GM12874 (cell line): Measurements from ENCODE around the gene CFAP92.

Experiments used
- TF ChIP-seq, protein P1 (sequence below): IDR thresholded peaks from 2 replicates; pipeline ENCODE4 v1.5.1; 2011; ENCODE audit warnings: low read depth, mild to moderate bottlenecking, control low read depth, low read length, moderate library complexity; ENCODE audit not compliant: insufficient read depth

The CFAP92 gene

DNA sequence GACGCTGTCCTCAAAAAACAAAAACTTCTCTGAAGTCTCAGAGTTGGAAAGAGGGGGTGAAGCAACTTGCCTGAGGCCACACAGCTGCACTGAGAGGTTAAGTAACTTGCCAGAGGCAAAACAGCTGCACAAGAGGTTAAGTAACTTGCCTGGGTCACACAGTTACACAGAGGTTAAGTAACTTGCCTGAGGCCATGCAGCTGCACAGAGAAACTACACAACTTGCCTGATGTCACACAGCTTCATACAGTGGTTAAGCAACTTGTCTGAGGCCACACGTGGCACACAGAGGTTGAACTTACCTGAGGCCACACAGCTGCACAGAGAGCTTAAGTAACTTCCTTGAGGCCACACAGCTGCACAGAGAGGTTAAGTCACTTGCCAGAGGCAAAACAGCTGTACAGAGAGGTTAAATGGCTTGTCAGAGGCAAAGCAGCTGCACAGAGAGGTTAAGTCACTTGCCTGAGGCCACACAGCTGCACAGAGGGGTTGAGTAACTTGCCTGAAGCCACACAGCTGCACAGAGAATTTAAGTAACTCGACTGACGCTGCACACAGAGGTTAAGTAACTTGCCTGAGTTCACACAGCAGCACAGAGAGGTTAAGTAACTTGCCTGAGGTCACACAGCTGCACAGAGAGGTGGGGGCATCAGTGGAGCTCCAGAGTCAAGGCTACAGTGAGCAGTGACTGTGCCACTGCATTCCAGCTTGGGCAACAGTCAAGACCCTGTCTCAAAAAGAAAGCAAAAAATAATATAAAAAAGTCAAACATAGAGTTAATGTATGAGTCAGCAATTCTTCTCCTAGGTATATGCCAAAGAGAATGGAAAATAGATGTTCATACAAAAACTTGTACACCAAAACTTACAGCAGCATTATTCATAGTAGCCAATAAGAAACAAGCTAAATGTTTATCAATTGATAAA, 126.4 kb downstream of the CFAP92 start:
- TF ChIP-seq, protein P1, sequence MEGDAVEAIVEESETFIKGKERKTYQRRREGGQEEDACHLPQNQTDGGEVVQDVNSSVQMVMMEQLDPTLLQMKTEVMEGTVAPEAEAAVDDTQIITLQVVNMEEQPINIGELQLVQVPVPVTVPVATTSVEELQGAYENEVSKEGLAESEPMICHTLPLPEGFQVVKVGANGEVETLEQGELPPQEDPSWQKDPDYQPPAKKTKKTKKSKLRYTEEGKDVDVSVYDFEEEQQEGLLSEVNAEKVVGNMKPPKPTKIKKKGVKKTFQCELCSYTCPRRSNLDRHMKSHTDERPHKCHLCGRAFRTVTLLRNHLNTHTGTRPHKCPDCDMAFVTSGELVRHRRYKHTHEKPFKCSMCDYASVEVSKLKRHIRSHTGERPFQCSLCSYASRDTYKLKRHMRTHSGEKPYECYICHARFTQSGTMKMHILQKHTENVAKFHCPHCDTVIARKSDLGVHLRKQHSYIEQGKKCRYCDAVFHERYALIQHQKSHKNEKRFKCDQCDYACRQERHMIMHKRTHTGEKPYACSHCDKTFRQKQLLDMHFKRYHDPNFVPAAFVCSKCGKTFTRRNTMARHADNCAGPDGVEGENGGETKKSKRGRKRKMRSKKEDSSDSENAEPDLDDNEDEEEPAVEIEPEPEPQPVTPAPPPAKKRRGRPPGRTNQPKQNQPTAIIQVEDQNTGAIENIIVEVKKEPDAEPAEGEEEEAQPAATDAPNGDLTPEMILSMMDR: no peak

DNA sequence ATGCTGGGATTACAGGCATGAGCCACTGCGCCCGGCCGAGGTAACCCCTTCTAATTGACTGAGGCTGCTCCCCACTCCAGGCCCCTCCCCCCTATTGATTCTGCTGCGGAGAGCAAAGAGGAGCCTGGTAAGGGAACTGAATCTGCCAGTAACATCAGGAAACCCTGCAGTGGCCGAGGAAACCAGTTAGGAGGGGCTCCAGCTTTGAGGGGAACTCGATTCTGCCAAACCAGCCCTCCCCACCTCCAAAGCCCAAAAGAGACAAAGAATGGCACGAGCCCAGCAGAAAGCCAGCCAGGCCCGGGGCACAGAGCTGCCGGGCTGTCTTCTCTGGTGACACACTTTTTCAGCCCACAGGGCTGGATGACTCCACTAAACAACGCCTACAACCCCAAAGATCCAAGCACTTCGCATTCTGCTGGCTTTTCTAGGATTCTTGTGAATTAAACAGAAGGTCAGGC, 129.5 kb downstream of the CFAP92 start:
- TF ChIP-seq, protein P1: no peak

DNA sequence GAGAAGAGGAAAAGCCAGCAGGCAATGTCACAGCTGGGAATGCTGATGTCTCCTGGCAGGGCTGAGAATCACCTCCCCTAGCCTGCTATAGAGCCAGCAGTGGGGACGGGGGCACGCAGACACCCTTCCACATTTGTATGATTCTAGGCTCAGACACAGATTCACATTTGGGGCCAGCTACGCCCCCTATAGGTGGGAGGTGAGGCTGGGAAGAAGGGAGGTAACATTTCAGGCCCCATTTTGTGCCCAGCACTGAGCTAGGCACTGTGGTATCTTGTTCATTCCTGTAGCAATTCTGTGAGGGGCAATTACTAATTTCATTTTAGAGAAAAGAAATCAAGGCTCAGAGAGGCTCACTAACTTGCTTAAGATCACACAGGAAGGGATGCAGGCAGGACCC, 130.3 kb downstream of the CFAP92 start:
- TF ChIP-seq, protein P1: peak; percentile 46; the same call in 1 of the 2 replicates

DNA sequence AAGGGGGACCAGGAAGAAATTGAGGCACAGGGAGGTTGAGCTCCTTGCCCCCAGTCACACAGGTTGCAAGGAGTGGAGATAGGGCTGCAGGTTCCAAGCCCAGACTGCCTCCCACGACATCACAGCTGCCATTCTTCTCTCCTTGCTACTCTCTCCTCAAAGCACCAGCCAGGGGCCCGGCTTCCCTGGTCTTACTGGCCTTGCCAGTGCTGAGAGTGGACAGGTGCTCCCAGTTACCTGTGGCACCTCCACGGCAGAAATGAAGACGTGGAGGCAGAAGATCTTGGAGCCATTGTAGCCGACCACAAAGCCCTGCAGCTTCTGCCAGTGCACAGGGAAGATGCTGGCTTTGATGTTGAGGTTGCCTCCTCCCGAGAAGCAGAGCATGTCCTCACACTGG, 132.4 kb downstream of the CFAP92 start:
- TF ChIP-seq, protein P1: no peak
